DMS114 treated with DMSO at 0.1 percent for 48 hours (cell line): Measurements from ENCODE around the gene N4BP2.

ENCODE experiments used
- DNase-seq: peaks from one replicate; lab custom pipeline; 2025; ENCODE audit not compliant: unreplicated experiment; lab: John Stamatoyannopoulos, UW

Gene N4BP2

DNA sequence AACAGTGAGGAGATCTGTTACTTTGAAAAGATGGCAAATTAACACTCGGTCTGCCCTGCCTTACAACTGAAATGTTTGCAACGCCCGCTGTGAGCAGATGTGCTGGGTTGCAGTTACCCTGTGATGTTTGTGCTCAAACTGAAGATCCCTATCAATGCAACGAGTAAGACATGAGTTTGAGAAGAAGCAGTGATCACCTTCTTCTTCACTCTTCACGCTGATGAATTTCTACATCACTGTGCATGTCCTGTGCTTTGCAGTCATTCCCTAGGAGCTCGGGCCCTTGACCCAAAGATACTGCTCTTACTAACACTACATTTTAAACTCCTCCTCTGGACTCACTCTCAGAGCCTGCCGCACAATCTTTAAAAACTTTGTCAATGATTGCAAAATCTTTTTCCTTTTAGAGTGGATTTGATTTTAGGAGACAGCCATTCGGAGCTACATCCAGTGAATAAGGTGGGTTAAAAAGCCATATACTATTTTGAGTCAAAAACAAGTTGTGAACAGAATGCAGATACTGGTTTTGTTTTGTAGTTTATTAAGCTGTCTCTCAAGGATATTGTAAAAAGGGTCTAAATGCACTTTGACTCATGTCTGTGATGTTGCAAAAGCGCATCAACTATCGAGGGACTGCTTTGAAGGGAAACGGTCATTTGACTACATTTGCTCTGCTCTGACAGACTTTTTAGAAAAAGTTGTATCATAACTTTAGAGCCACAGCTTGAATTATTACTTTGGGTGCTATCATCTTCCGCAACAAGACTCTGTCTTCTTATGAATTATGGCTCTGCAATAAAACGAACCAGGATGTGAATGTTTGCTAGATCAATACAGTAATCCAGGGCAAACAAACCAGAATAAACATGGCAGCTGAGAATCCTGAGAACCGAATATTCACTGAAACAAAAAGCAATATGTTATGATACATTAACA is 134.5 kb downstream of the N4BP2 start:
- DNase-seq: no peak

DNA sequence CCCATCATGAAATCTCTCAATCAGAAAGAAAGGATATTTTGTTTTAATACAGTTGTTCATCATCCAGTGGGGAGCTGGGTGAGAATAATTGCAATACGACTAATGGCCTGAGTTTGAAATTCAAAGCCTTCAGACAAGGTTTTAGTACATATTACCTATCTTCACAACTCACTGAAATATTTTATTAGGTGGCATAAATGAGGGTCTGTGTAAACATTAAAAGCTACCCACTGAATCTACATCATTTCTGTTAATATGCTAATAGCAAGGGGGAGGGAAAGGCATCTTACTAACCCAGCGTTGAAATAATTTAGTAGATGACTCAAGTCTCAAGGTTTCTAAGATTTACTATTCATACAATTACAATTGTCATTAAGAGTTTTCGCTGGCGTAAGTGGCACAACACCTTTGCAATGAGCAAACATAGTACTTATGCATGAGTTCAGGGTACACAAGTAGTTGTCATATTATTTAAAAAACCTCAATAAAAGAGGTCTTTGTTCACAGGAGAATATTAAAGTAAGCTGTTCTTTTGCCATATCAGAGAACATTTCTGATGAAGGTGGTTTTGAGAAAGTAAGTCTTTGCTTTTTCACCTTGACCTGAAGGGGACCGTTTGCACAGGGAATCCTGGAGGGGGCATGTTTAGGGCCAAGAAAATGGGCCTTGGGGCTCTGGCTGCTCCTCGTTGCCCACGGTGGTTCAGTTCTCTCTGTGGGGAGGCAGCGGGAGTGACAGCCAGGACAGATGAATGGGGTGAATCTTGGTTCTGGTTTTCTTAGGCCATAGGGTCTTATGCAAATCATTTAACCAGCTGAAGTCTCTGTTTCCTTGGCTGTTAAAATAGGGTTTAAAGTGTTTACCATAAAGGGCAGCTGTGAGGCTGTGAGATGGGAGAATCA is 135.7 kb downstream of the N4BP2 start:
- DNase-seq: no peak

DNA sequence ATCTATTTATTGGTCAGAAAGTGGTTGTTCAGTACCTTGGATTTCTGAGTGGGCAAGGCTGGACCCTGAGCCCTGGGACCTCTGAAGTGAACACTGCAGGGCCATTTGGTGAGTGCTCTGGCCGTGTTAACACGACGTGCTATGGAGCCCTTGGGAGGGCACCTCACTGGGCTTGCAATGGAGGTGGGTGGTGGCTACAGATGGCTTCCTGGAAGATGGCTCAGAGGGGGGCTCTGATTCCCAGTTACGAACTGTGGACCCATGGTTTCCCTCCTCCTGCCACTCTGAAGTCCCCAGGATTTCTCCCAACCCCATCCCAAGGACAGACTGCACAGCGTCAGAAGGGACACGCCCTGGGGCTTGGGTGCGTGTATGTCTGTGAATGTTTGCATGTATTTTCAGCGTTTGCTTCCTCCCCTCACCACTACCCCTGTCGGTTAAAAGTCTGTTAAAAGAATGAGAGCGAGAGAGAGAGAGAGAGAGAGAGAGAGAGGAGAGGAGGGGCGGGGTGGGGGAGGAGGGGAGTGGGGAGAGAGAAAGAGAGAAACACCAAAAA is 136.4 kb downstream of the N4BP2 start:
- DNase-seq: no peak

DNA sequence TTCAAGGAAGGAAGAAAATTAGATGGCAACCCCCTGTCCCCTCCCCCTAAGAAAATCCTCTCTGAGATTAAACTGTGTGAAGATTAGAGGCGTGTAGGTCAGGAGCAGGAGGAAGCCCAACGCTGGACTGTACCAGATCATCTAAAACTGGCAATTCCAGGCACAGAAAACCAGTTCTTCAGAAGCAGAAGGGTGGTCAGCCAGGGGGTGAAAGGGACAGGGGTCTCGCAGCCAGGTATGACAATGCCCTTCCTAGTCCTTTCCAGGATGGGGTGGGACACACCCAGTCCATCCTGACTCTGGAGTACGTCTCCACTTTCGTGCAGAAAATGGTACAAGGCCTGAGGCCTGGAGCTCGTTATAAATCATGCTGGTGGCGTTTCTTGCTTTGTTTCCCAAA is 136.9 kb downstream of the N4BP2 start:
- no peak for DNase-seq

DNA sequence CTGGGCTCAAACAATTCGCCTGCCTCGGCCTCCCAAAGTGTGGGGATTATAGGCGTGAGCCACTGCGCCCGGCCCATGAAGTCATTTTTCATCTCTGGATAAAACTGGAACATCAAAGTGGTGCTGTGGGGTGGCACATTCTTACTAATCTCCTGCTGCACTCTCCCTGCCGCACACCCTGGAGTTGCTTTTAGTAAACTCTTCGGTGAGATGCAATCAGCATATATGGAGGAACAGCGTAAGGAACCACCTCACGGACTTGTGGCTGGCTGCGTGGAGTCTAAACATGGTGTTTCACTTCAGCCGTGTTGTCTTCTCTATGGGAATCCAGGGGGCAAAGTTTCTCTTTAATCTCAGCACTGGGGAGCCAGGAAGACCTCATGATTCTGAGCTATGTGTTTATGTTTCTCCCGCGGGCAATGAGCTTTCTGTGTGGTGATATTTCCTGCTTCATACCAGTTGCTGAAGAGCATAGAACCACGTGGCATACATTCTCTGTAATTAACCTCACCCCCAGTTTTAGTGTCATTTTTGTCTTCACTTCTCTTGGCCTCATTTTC is 138.0 kb downstream of the N4BP2 start:
- DNase-seq: no peak

DNA sequence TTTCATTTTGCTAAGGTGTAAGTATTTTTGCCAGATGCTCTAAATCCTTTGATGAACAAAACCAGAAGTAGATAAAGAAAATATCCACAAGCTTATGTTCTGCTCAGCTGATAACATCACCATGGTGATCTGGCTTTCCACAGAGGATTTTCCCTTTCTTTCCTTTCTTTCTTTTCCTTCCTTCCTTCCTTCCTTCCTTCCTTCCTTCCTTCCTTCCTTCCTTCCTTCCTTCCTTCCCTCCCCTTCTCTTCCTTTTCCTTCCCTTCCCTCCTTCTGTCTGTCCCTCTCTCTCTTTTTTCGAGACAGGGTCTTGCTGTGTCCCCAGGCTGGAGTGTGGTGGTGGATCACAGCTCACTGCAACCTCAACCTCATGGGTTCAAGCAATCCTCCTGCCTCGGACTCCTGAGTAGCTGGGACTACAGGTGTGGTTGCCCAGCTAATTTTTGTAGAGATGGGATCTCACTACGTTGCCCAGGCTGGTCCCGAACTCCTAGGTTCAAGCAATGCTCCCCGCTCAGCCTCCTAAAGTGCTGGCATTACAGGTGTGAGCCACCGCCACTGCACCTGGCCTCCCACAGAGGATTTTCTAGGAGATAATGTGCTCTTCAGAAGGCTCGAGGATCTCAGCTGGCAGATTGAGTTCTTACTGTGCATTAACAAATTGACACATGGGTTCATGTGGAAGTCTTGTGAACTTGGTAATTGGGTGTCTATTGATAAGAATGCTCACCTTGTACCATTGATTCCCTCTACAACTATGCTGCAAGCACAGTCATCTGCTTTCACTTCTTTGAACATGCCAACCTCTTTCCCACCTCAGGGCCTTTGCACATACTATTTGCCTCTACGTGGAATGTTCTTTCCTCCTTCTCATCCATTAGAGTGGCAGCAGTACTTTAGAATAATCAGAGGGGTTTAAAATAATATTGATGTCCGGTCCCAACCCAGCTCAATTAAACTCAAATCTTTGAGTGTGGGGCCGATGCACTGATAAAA is 138.8 kb downstream of the N4BP2 start:
- no peak for DNase-seq

DNA sequence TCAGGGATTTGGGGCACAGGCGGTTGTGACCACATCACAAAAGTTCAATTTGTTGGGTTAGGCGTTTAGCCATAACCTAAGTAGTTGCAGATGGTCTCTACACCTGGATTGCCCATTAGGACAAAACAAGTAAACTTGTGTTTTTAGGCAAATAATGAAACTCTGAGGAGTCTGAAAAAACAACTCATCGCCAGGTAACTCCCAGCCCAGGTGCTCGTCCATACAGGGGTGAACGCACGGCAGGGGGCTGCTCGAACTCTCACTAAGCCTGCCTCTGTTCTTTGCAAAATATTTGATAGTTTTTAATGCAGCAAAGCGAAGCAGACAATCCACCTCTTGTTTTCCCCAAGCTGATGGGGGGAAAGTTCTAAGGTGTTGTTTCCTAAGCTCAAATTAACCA is 139.6 kb downstream of the N4BP2 start:
- no peak for DNase-seq

DNA sequence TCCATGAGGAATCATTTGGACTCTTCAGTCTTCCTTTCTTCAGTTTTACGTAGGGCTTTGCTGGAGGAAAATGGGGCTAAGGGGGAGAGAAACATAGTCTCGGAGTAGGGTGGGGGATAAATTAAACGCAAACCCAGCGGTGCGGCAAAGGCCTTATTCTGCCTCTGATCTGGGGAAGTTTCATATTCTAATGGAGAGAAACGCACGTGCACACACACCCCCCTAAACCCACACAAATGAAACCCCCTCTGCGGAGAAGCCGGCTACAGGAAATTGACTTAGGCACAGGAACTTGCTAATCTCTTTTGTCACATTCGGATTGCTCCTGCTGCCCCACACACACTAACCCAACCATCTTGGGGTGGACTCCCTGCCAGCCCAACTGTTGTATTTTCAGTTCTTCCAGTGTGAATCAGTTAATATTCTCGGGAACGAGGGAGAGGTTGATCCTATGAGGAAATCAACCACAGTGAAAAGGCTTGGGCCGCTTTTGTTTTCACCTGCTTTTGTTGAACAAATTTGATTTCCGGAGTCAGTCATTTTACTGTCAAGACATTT is 140.2 kb downstream of the N4BP2 start, which contains the start of gene RHOH:
TSS of gene RHOH (plus strand) at position 308 of the 558 bp plus-strand sequence. CDS start 46,356 bp downstream, outside the sequence.
- DNase-seq: no peak

DNA sequence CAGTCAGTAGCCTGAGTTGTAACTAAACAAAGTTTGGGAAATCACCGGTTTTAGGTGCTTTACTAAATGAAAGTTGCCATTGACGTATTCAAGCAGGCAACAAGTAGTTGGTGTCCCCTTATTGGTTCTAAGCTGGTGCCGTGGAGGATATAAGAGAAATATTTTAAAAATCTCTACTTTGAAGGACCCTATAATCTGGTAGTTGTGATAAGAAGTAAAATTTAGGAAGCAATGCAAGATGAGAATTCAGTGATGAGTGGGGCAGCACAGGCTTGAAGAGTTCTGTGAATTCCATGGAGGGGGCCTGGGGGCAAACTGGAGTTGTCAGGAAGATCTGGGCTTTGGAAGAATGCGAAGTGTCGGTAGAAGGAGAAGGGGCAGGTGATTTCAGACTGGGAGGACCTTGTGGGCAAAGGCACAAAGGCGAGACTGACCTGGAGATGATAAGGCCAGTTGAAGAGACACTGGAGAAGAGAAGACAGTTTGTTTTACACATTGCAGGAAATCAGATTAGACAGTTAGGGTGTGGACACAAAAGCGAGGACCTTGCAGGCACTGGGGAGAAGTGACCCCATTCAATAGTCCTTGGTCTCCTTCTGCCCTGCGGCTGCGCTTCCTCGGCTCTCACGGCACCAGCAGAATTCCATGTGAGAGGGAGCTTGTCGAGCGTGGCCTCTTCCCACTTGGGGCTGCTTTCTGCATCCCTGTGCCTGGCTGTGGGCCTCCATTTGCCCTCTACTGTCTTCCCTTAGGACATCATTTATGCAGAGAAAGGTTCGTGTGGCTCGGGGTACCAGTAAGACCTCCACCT is 141.4 kb downstream of the N4BP2 start:
- DNase-seq: no peak

DNA sequence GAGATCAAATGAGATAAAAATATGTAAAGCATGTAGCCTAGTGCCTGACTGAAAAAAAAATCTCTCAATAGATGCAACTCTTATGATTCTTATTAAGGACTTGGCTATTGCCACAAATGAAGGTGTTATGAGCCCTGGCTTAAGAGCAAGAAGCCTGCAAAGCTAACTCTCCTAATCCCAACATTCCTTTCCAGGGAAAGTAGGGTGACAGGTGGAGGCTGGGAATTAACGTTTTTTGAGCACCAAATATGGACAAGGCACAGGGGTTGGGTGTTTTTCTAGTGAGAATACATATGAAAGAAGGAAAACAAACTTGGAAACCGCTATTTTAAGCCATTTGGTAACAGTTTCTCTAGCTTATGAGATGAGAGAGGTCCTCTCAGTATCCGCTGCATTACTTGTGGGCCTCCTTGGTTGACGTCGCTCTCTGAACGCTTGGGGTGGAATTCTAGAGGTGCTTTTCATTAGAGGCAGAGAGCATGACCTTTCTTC is 142.6 kb downstream of the N4BP2 start:
- DNase-seq: no peak

DNA sequence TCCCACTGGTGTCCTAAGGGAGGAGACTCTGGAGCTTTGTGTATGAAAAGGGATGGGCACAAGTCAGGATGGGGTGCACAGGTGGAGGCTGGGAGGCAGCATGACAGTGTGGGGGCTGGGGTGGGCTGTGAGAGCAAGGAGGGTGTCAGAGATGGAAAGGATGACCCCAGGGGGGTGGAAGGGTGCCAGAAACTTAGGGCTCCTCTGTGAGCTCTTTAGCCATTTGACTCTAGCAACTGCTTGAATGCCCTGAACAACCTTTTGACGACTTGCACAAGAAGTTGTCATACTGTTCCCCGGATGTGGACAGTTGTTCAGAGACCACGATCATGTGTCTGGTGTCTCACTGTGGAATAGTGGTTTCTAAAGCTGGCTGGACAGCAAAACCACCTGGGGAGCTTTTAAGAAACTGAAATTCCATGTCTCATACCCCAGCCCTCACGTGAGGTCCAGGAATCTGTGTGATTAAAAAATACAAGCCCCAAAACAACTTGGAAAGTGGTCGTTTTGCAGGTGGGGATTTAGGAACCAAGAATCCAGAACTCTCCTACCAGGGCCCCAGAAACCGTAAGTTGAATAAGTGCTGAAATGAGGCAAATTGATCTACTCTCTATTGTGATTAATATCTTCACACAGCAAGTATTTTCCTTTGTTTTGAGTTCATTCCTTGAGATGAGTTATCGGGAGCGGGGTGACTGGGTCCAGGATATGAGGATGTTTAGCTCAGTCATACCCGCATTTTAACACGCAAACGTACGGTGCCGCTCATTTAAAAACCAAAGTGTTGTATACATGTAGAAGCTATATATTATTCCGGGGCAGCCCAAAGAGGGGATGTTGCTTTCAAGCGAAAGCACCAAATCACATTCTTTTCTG is 143.6 kb downstream of the N4BP2 start:
- no peak for DNase-seq

DNA sequence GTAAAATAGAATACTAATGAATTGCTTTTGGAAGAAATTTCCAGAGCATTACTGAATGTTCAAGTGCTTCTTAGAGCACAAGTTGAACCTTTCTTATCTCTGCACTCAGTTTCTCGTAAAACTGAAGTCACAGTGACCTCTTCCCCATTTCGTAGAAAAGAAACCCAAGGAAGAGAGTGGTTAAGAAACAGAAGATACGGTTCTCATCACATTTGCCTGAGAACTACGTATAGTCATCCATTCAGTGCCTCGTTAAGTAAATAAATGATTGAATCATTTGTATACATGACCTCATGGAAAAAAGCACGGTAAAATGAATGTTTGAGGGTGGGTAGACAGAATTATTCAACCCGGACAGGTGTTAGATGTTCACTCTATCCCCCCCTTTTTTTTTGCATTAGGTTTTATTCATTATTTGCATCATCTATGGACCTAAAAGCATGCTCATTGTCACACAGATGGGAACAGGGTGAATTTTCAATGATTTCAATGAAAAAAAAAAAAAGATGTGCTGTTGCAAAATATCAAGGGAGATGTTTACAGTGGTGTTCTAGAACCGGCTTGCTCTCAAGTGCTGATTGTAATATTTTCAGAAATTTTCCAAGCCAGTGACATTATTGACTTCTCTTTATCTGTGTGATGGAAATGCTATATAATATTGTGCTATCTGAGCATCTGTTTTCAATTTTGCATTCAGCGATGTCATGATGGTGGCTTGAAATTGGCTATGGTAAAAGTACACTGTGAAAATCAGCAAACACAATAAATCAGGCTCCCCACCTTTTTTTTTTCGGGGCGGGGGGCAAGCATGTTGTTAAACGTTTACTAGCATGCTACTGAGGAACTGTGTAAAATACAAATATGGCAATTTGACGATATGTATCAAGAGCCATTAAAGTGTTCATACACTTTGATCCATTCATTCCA is 144.5 kb downstream of the N4BP2 start:
- DNase-seq: no peak

DNA sequence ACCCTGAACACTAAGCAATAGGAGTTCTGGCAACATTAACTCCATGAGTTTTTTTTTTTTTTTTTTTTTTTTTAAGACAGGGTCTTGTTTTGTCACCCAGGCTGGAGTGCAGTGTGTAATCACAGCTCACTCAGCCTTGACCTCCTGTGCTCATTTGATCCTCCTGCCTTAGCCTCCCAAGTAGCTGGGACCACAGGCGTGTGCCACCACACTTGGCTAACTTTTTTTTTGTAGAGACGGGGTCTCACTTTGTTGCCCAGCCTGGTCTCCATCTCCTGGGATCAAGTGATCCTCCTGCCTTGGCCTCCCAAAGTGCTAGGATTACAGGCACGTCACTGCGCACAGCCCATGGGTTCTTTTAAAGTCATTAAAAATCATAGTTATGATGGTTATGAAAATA is 145.2 kb downstream of the N4BP2 start:
- no peak for DNase-seq

DNA sequence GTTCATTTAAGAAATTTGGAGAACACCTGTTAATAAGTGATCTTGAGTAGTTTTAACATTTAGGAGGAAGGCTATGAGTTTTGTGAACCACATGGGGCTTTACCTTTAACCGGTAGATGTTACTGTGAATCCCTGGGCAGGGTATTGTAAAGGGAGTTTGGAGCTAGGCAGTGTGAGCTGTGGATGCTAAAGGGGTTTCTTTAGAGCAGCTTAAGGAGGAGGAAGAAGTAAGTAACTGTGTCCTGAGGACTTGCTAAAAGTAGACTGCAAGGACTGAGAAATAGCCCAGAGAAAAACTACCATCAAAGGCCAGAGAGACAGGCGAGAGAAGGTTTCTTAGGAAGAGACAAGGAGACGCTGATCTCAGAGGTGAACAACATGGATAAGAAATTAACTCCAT is 145.8 kb downstream of the N4BP2 start:
- DNase-seq: no peak

DNA sequence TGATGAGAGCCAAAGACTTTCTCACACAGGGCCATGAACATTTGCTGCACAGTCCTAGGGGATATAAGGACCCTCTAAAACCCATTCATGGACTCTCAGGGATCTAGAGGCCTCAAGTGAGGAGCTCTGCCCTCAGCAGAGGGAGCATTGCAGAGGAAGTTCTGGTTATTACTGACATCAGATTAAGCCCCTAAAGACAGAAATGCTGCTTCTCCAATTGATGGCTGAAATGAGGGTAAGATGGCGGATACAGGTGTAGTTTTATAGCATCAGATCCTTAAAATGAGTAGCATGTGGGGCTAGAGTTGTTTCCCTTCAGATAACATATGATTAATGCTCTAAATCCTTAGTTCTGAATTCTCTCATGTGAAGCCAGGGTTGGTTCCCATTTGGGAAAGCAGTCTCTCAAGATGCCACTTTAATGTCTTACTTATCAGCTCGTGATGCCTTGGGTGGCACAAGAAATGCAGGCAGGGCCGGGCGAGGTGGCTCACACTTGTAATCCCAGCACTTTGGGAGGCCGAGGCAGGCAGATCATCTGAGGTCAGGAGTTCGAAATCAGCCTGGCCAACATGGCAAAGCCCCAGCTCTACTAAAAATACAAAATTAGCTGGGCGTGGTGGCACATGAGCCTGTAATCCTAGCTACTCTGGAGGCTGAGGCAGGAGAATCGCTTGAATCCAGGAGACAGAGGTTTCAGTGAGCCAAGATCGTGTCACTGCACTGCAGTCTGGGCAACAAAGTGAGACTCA is 148.0 kb downstream of the N4BP2 start:
- no peak for DNase-seq
